Brain microvascular endothelial cell (primary cell): ENCODE results near the gene ZCCHC3.

Experiments used
- DNase-seq: peaks from one replicate; pipeline ENCODE4 v3.0.0-alpha.2; 2020
- H3K27ac ChIP-seq: fragments of 250-450 bp; sonication (Bioruptor Pico); 2 replicates; pipeline ENCODE4 v1.5.1; 2020; ENCODE audit warnings: mild to moderate bottlenecking, moderate library complexity
- H3K27me3 ChIP-seq: fragments of 250-450 bp; sonication (Bioruptor Pico); replicated peaks from 2 replicates; pipeline ENCODE4 v1.5.1; 2020; ENCODE audit warnings: mild to moderate bottlenecking
- H3K36me3 ChIP-seq: fragments of 250-450 bp; sonication (Bioruptor Pico); replicated peaks from 2 replicates; pipeline ENCODE4 v1.5.1; 2020; ENCODE audit warnings: mild to moderate bottlenecking
- H3K4me3 ChIP-seq: 2 replicates; pipeline ENCODE4 v1.5.1; 2011; ENCODE audit warnings: low read depth, mild to moderate bottlenecking, control low read depth, low read length, moderate library complexity
- in situ Hi-C: cut with HindIII; loops from 2 replicates; pipeline ENCODE4 v1.10.0; 2017; ENCODE audit warnings: low sequenced_read_pairs, low pct_ligation_motif_present
- TF ChIP-seq, protein P1 (sequence below): IDR thresholded peaks from 2 replicates; pipeline ENCODE4 v1.5.1; 2011; ENCODE audit warnings: low read depth, mild to moderate bottlenecking, moderate library complexity, low read length, control low read depth, inconsistent platforms; ENCODE audit errors: missing control alignments

ZCCHC3 gene

GRCh38 chr20:347640-348484 is 50.5 kb downstream of the ZCCHC3 start:
- in situ Hi-C loops: no loop called here
- TF ChIP-seq, protein P1, sequence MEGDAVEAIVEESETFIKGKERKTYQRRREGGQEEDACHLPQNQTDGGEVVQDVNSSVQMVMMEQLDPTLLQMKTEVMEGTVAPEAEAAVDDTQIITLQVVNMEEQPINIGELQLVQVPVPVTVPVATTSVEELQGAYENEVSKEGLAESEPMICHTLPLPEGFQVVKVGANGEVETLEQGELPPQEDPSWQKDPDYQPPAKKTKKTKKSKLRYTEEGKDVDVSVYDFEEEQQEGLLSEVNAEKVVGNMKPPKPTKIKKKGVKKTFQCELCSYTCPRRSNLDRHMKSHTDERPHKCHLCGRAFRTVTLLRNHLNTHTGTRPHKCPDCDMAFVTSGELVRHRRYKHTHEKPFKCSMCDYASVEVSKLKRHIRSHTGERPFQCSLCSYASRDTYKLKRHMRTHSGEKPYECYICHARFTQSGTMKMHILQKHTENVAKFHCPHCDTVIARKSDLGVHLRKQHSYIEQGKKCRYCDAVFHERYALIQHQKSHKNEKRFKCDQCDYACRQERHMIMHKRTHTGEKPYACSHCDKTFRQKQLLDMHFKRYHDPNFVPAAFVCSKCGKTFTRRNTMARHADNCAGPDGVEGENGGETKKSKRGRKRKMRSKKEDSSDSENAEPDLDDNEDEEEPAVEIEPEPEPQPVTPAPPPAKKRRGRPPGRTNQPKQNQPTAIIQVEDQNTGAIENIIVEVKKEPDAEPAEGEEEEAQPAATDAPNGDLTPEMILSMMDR: no peak
- Histone ChIP-seq H3K27me3 (no peaks in the 10 kb centered on the region), H3K4me3 (peak overlapping the region; percentile 79), H3K36me3 (peaks cover 5% of the 10 kb centered on the region), H3K27ac (peak overlapping the region; percentile 83)
- peak; percentile 87 for DNase-seq

DNA sequence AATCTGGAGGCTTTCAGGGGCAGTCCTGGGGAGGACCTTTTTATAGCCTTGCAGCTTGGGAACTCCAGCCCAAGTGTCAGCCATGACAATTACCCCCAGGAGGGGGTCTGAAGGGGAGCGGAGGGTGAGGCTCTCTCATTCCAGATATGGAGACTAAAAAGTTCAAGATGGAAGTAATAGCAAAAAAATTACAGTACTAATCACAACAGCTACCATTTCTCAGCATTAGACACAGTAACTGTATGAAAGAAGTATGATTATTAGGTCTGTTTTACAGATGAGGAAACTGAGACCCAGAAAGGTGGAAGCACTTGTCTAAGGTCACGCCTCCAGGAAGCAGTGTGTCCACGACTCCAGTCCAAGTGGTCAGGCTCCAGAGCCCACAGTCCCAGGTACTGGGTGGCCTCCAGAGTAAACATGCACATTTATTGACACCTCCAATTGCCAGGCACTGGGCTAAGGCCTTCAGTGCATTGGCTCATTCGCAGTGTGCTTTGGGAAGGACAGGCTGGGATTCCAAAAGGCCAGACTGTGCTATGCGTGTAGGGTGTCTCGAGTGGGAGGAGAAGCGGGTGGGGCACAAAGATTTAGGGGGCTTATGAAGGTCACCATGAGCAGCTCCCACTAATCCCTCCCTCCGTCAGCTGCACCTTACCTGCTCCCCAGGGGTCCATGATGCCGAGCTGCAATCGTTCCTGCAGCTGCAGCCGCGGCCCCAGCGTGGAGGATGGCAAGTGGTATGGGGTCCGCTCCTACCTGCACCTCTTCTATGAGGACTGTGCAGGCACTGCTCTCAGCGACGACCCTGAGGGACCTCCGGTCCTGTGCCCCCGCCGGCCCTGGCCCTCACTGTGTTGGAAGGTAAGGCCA is 51.8 kb downstream of the ZCCHC3 start:
- H3K27me3 ChIP-seq: no peaks in the 10 kb centered on the region
- peaks cover 8% of the 10 kb centered on the region for H3K36me3 ChIP-seq
- TF ChIP-seq, protein P1: no peak
- no peak overlapping the region for H3K27ac ChIP-seq
- H3K4me3 ChIP-seq: no peak overlapping the region
- in situ Hi-C loops: no loop called here
- DNase-seq: no peak
